ENCODE measurements around the gene MLXIPL. TPM values are rescaled to one million over a fixed set of nuclear protein-coding genes. Genes with fewer than 3 reads are reported as not detected.

The MLXIPL gene
- total and polyA plus RNA-seq, 4 donors: 50.3 to 384 (median 232) TPM

- TF ChIP-seq EGR1 (IDR thresholded peaks at IDR 0.05; ENCODE audit: low read depth in 2 of 2) (no peak), HNF4G (IDR thresholded peaks at IDR 0.05) (no peak), NR2F2 (IDR thresholded peaks at IDR 0.05) (no peak), RAD21 (IDR thresholded peaks at IDR 0.05) (no peak), FOXA2 (IDR thresholded peaks at IDR 0.05) (no peak), MAX (IDR thresholded peaks at IDR 0.05) (no peak), JUND (IDR thresholded peaks at IDR 0.05) (no peak)
- TF ChIP-seq, protein P1, sequence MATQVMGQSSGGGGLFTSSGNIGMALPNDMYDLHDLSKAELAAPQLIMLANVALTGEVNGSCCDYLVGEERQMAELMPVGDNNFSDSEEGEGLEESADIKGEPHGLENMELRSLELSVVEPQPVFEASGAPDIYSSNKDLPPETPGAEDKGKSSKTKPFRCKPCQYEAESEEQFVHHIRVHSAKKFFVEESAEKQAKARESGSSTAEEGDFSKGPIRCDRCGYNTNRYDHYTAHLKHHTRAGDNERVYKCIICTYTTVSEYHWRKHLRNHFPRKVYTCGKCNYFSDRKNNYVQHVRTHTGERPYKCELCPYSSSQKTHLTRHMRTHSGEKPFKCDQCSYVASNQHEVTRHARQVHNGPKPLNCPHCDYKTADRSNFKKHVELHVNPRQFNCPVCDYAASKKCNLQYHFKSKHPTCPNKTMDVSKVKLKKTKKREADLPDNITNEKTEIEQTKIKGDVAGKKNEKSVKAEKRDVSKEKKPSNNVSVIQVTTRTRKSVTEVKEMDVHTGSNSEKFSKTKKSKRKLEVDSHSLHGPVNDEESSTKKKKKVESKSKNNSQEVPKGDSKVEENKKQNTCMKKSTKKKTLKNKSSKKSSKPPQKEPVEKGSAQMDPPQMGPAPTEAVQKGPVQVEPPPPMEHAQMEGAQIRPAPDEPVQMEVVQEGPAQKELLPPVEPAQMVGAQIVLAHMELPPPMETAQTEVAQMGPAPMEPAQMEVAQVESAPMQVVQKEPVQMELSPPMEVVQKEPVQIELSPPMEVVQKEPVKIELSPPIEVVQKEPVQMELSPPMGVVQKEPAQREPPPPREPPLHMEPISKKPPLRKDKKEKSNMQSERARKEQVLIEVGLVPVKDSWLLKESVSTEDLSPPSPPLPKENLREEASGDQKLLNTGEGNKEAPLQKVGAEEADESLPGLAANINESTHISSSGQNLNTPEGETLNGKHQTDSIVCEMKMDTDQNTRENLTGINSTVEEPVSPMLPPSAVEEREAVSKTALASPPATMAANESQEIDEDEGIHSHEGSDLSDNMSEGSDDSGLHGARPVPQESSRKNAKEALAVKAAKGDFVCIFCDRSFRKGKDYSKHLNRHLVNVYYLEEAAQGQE (IDR thresholded peaks at IDR 0.05): no peak
- TF ChIP-seq, protein P2, sequence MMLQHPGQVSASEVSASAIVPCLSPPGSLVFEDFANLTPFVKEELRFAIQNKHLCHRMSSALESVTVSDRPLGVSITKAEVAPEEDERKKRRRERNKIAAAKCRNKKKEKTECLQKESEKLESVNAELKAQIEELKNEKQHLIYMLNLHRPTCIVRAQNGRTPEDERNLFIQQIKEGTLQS (IDR thresholded peaks at IDR 0.05): no peak
- no peak overlapping the region for H3K9ac ChIP-seq (ENCODE audit: low read depth in 1 of 2, low read length in 2 of 2)
- WGBS: 96% methylated on average over 15 of the region's 15 CpGs
- H3K4me3 ChIP-seq (ENCODE audit: low read depth in 1 of 3, low read length in 3 of 3): no peak overlapping the region
- no peak for DNase-seq (ENCODE audit: low spot score)
- peaks cover 7 to 11% (median 10%) of the 10 kb centered on the region in 4 donors for H3K4me1 ChIP-seq (ENCODE audit: control insufficient read depth in 4 of 4, insufficient read depth in 4 of 4, low read length in 3 of 4)
- no peaks in the 10 kb centered on the region for H3K27me3 ChIP-seq (ENCODE audit: control insufficient read depth in 4 of 4, insufficient read depth in 4 of 4, low read length in 3 of 4)
- H3K36me3 ChIP-seq (ENCODE audit: control insufficient read depth in 4 of 4, insufficient read depth in 3 of 4, low read depth in 1 of 4, low read length in 3 of 4): no peaks in the 10 kb centered on the region
- no peak overlapping the region for H3K27ac ChIP-seq (ENCODE audit: low read depth in 1 of 2, low read length in 2 of 2)
- no peaks in the 10 kb centered on the region for H3K9me3 ChIP-seq (ENCODE audit: control insufficient read depth in 4 of 4, low read length in 3 of 4)
Measured at GRCh38 chr7:73671857-73672445, 47.6 kb upstream of the MLXIPL start.

DNA sequence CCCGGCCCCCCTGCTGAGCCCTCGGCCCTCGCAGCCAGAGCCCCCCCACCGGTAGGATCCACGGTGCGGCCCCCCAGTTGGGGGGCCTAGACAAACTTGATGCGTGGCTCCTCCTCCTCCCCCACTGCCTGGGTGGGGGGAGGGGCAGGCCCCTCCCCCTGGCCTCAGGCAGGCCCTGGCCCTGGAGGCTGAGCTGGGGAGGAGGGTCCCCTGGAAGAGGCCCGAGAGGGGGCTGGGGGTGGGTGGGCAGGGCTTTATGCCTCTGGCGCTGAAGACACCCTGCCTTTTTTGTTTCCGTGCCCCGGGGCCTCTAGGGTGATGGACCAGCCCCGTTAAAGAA is 47.0 kb upstream of the MLXIPL start:
- TF ChIP-seq YY1 (IDR thresholded peaks at IDR 0.05): no peak
- TF ChIP-seq TAF1 (conservative IDR thresholded peaks at IDR 0.05): no peak
- no peak for TF ChIP-seq FOXA2 (IDR thresholded peaks at IDR 0.05)
- no peak for TF ChIP-seq MAX (IDR thresholded peaks at IDR 0.05)
- TF ChIP-seq, protein P2 (IDR thresholded peaks at IDR 0.05): no peak
- no peak for TF ChIP-seq HNF4G (IDR thresholded peaks at IDR 0.05)
- no peak for TF ChIP-seq FOXA1 (IDR thresholded peaks at IDR 0.05)
- DNase-seq (ENCODE audit: low spot score): no peak

DNA sequence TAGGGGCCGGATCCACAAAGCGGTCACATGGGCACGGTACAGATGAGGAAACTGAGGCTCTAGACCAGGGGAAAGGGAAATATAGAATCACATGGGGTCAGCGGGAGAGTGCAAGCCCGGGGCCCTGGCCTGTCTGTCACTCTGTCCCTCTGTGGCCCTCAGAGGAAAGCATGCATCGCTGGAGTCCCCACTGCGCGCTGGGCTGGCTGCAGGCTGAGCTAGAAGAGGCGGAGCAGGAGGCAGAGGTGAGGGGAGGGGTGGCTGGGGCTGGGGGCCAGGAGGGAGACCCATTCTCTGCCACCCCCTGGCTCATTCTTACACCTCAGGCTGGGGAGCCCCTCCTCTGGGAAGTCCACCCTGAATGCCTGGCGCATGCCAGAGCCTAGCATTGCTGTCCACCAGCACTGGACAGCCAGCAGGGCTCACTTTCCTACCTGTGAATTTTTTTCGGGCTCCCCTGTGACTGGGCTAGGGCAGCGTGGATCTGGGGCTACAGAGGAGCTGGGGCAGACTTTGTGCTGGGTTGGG is 45.6 kb upstream of the MLXIPL start:
- Histone ChIP-seq H3K4me3 (ENCODE audit: low read depth in 1 of 3, low read length in 3 of 3) (no peak overlapping the region), H3K27ac (ENCODE audit: low read depth in 1 of 2, low read length in 2 of 2) (no peak overlapping the region), H3K27me3 (ENCODE audit: control insufficient read depth in 4 of 4, insufficient read depth in 4 of 4, low read length in 3 of 4) (no peaks in the 10 kb centered on the region), H3K9ac (ENCODE audit: low read depth in 1 of 2, low read length in 2 of 2) (no peak overlapping the region), H3K36me3 (ENCODE audit: control insufficient read depth in 4 of 4, insufficient read depth in 3 of 4, low read depth in 1 of 4, low read length in 3 of 4) (no peaks in the 10 kb centered on the region), H3K4me1 (ENCODE audit: control insufficient read depth in 4 of 4, insufficient read depth in 4 of 4, low read length in 3 of 4) (peaks cover 8 to 26% (median 17%) of the 10 kb centered on the region in 4 donors), H3K9me3 (ENCODE audit: control insufficient read depth in 4 of 4, low read length in 3 of 4) (no peaks in the 10 kb centered on the region)
- TF ChIP-seq HNF4A (conservative IDR thresholded peaks at IDR 0.05) (no peak), EGR1 (IDR thresholded peaks at IDR 0.05; ENCODE audit: low read depth in 2 of 2) (no peak), JUND (IDR thresholded peaks at IDR 0.05) (no peak), NR2F2 (IDR thresholded peaks at IDR 0.05) (no peak), FOXA1 (IDR thresholded peaks at IDR 0.05) (no peak), HNF4G (IDR thresholded peaks at IDR 0.05) (no peak), GABPA (IDR thresholded peaks at IDR 0.05 in 1 of 2, conservative IDR thresholded peaks at IDR 0.05 in 1 of 2) (no peak)
- TF ChIP-seq, protein P2 (IDR thresholded peaks at IDR 0.05): no peak
- TF ChIP-seq, protein P3, sequence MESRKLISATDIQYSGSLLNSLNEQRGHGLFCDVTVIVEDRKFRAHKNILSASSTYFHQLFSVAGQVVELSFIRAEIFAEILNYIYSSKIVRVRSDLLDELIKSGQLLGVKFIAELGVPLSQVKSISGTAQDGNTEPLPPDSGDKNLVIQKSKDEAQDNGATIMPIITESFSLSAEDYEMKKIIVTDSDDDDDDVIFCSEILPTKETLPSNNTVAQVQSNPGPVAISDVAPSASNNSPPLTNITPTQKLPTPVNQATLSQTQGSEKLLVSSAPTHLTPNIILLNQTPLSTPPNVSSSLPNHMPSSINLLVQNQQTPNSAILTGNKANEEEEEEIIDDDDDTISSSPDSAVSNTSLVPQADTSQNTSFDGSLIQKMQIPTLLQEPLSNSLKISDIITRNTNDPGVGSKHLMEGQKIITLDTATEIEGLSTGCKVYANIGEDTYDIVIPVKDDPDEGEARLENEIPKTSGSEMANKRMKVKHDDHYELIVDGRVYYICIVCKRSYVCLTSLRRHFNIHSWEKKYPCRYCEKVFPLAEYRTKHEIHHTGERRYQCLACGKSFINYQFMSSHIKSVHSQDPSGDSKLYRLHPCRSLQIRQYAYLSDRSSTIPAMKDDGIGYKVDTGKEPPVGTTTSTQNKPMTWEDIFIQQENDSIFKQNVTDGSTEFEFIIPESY (IDR thresholded peaks at IDR 0.05): no peak
- WGBS: 92% methylated on average over 12 of the region's 12 CpGs
- DNase-seq (ENCODE audit: low spot score): no peak

More for the DNA sequence above, 47.0 kb upstream of the MLXIPL start:
- 68% methylated on average over 12 of the region's 12 CpGs for WGBS
- Histone ChIP-seq H3K4me1 (ENCODE audit: control insufficient read depth in 4 of 4, insufficient read depth in 4 of 4, low read length in 3 of 4) (peaks cover 7 to 15% (median 12%) of the 10 kb centered on the region in 4 donors), H3K27me3 (ENCODE audit: control insufficient read depth in 4 of 4, insufficient read depth in 4 of 4, low read length in 3 of 4) (no peaks in the 10 kb centered on the region), H3K9ac (ENCODE audit: low read depth in 1 of 2, low read length in 2 of 2) (no peak overlapping the region), H3K36me3 (ENCODE audit: control insufficient read depth in 4 of 4, insufficient read depth in 3 of 4, low read depth in 1 of 4, low read length in 3 of 4) (no peaks in the 10 kb centered on the region), H3K9me3 (ENCODE audit: control insufficient read depth in 4 of 4, low read length in 3 of 4) (no peaks in the 10 kb centered on the region), H3K27ac (ENCODE audit: low read depth in 1 of 2, low read length in 2 of 2) (no peak overlapping the region), H3K4me3 (ENCODE audit: low read depth in 1 of 3, low read length in 3 of 3) (no peak overlapping the region)

Data from liver (tissue), 9 donors.